Measurements from ENCODE around the gene EYS.
"Not testable (repeated sequence)": the region's sequence is repeated elsewhere in the genome, so short reads cannot be mapped to it uniquely, and the experiment has no call there.

Gene EYS

GRCh38 chr6:63760199-63760598 is 1946.8 kb downstream of the EYS start:
- H3K4me3 ChIP-seq (ENCODE audit: severe bottlenecking): no peak overlapping the region
- no peak overlapping the region for H3K27ac ChIP-seq (ENCODE audit: poor library complexity, severe bottlenecking)
- no peak for TF ChIP-seq CTCF (IDR thresholded peaks at IDR 0.05; ENCODE audit: poor library complexity, severe bottlenecking)
- no peak for ATAC-seq (ENCODE audit: low read depth)
- H3K27me3 ChIP-seq (ENCODE audit: insufficient read depth, poor library complexity, severe bottlenecking): no peaks in the 10 kb centered on the region
- no peaks in the 10 kb centered on the region for H3K9me3 ChIP-seq (ENCODE audit: severe bottlenecking)
- no peaks in the 10 kb centered on the region for H3K36me3 ChIP-seq (ENCODE audit: low read depth)
- no peak for DNase-seq (ENCODE audit: low spot score)
- no peaks in the 10 kb centered on the region for H3K4me1 ChIP-seq (ENCODE audit: insufficient read depth, poor library complexity, severe bottlenecking)

- no peaks in the 10 kb centered on the region for H3K9me3 ChIP-seq (ENCODE audit: severe bottlenecking)
- peak; percentile 28 for TF ChIP-seq CTCF (IDR thresholded peaks at IDR 0.05; ENCODE audit: poor library complexity, severe bottlenecking)
- H3K36me3 ChIP-seq (ENCODE audit: low read depth): no peaks in the 10 kb centered on the region
- H3K4me1 ChIP-seq (ENCODE audit: insufficient read depth, poor library complexity, severe bottlenecking): no peaks in the 10 kb centered on the region
- H3K4me3 ChIP-seq (ENCODE audit: severe bottlenecking): no peak overlapping the region
- no peaks in the 10 kb centered on the region for H3K27me3 ChIP-seq (ENCODE audit: insufficient read depth, poor library complexity, severe bottlenecking)
- ATAC-seq (ENCODE audit: low read depth) (peak; percentile 49; the same call in 2 of the 3 replicates), DNase-seq (ENCODE audit: low spot score) (no peak)
- H3K27ac ChIP-seq (ENCODE audit: poor library complexity, severe bottlenecking): no peak overlapping the region
Observed at GRCh38 chr6:63759605-63760105, 1947.4 kb downstream of the EYS start.

- no peaks in the 10 kb centered on the region for H3K36me3 ChIP-seq (ENCODE audit: low read depth)
- no peak for DNase-seq (ENCODE audit: low spot score)
- no peak for ATAC-seq (ENCODE audit: low read depth)
- no peak overlapping the region for H3K27ac ChIP-seq (ENCODE audit: poor library complexity, severe bottlenecking)
- H3K4me3 ChIP-seq (ENCODE audit: severe bottlenecking): no peak overlapping the region
- no peaks in the 10 kb centered on the region for H3K4me1 ChIP-seq (ENCODE audit: insufficient read depth, poor library complexity, severe bottlenecking)
- H3K9me3 ChIP-seq (ENCODE audit: severe bottlenecking): no peaks in the 10 kb centered on the region
- no peaks in the 10 kb centered on the region for H3K27me3 ChIP-seq (ENCODE audit: insufficient read depth, poor library complexity, severe bottlenecking)
- TF ChIP-seq CTCF (IDR thresholded peaks at IDR 0.05; ENCODE audit: poor library complexity, severe bottlenecking): no peak
Observed at GRCh38 chr6:63757826-63758225, 1949.2 kb downstream of the EYS start.

- H3K4me3 ChIP-seq (ENCODE audit: severe bottlenecking); ATAC-seq (ENCODE audit: low read depth); DNase-seq (ENCODE audit: low spot score); H3K27me3 ChIP-seq (ENCODE audit: insufficient read depth, poor library complexity, severe bottlenecking); H3K36me3 ChIP-seq (ENCODE audit: low read depth); H3K27ac ChIP-seq (ENCODE audit: poor library complexity, severe bottlenecking); H3K4me1 ChIP-seq (ENCODE audit: insufficient read depth, poor library complexity, severe bottlenecking); H3K9me3 ChIP-seq (ENCODE audit: severe bottlenecking): not testable (repeated sequence)
Observed at GRCh38 chr6:63757275-63757674, 1949.8 kb downstream of the EYS start.

GRCh38 chr6:63750400-63750799 is 1956.6 kb downstream of the EYS start:
- Histone ChIP-seq H3K4me3 (ENCODE audit: severe bottlenecking) (no peak overlapping the region), H3K36me3 (ENCODE audit: low read depth) (no peaks in the 10 kb centered on the region), H3K9me3 (ENCODE audit: severe bottlenecking) (no peaks in the 10 kb centered on the region), H3K4me1 (ENCODE audit: insufficient read depth, poor library complexity, severe bottlenecking) (no peaks in the 10 kb centered on the region), H3K27ac (ENCODE audit: poor library complexity, severe bottlenecking) (no peak overlapping the region), H3K27me3 (ENCODE audit: insufficient read depth, poor library complexity, severe bottlenecking) (no peaks in the 10 kb centered on the region)
- DNase-seq (ENCODE audit: low spot score) (no peak), ATAC-seq (ENCODE audit: low read depth) (no peak)
- TF ChIP-seq CTCF (IDR thresholded peaks at IDR 0.05; ENCODE audit: poor library complexity, severe bottlenecking): no peak

Measured in RWPE2 (cell line).